HepG2 (cell line): Measurements from ENCODE around the gene HCAR1. TPM values are rescaled to one million over a fixed set of nuclear protein-coding genes. Genes with fewer than 3 reads are reported as not detected.
A peak's percentile ranks its signal among the peaks of the same experiment; 100 is the strongest.

Source experiments
- AGO2 ChIP-seq: fragments of 200-400 bp; formaldehyde crosslinking; optimal IDR thresholded peaks from 2 replicates; pipeline ENCODE3; 2017; ENCODE audit warnings: mild to moderate bottlenecking, low read depth, low read length, moderate library complexity
- CHCHD3 ChIP-seq: sonication (generic); formaldehyde crosslinking; IDR thresholded peaks from 2 replicates; pipeline ENCODE4 v1.8.0; 2022; ENCODE audit warnings: mild to moderate bottlenecking, missing genetic modification reagents, moderate library complexity
- DR1 ChIP-seq: sonication (generic); formaldehyde crosslinking; IDR thresholded peaks from 2 replicates; pipeline ENCODE4 v1.8.0; 2021; ENCODE audit warnings: mild to moderate bottlenecking, missing genetic modification reagents, inconsistent platforms
- MLLT10 ChIP-seq: sonication (generic); formaldehyde crosslinking; IDR thresholded peaks from 2 replicates; pipeline ENCODE4 v1.4.0; 2020; ENCODE audit warnings: missing genetic modification reagents
- NFKB2 ChIP-seq: sonication (generic); formaldehyde crosslinking; IDR thresholded peaks from 2 replicates; pipeline ENCODE4 v1.4.0; 2020; ENCODE audit warnings: missing genetic modification reagents, borderline replicate concordance
- NFRKB ChIP-seq: fragments of 450-650 bp; IDR thresholded peaks from 2 replicates; pipeline ENCODE4 v1.6.1; 2017
- RBAK ChIP-seq: sonication (generic); formaldehyde crosslinking; IDR thresholded peaks from 2 replicates; pipeline ENCODE4 v1.5.1; 2020; ENCODE audit warnings: mild to moderate bottlenecking, missing genetic modification reagents
- RNF219 ChIP-seq: sonication (generic); formaldehyde crosslinking; IDR thresholded peaks from 2 replicates; pipeline ENCODE4 v1.5.0; 2020; ENCODE audit warnings: mild to moderate bottlenecking, missing genetic modification reagents
- TCF7L2 ChIP-seq: IDR thresholded peaks from 2 replicates; pipeline ENCODE4 v1.6.1; 2011; ENCODE audit warnings: mild to moderate bottlenecking, low read depth, low read length, moderate library complexity
- TEAD2 ChIP-seq: sonication (generic); formaldehyde crosslinking; IDR thresholded peaks from 2 replicates; pipeline ENCODE4 v1.9.0; 2021; ENCODE audit warnings: missing genetic modification reagents
- TFE3 ChIP-seq: IDR thresholded peaks from 2 replicates; pipeline ENCODE4 v1.6.1; 2016
- U2AF2 ChIP-seq: fragments of 200-400 bp; formaldehyde crosslinking; IDR thresholded peaks from 2 replicates; pipeline ENCODE4 v1.6.1; 2017; ENCODE audit warnings: low read depth, mild to moderate bottlenecking, low read length
- UBTF ChIP-seq: sonication (generic); formaldehyde crosslinking; IDR thresholded peaks from 2 replicates; pipeline ENCODE4 v1.4.0; 2020; ENCODE audit warnings: mild to moderate bottlenecking, missing genetic modification reagents
- ZBTB1 ChIP-seq: sonication (generic); formaldehyde crosslinking; IDR thresholded peaks from 2 replicates; pipeline ENCODE4 v1.4.0; 2020; ENCODE audit warnings: missing genetic modification reagents, borderline replicate concordance
- ZBTB20 ChIP-seq: sonication (generic); formaldehyde crosslinking; IDR thresholded peaks from 2 replicates; pipeline ENCODE4 v1.8.1; 2023; ENCODE audit warnings: missing genetic modification reagents, low read depth, mild to moderate bottlenecking, borderline replicate concordance
- ZFY ChIP-seq: sonication (generic); formaldehyde crosslinking; IDR thresholded peaks from 2 replicates; pipeline ENCODE4 v1.4.0; 2020; ENCODE audit warnings: missing genetic modification reagents
- ZIK1 ChIP-seq: sonication (generic); formaldehyde crosslinking; IDR thresholded peaks from 2 replicates; pipeline ENCODE4 v1.5.0; 2020; ENCODE audit warnings: mild to moderate bottlenecking, low read depth, missing genetic modification reagents, borderline replicate concordance
- ZKSCAN8 ChIP-seq: IDR thresholded peaks from 2 replicates; pipeline ENCODE4 v1.6.1; 2016; ENCODE audit warnings: borderline replicate concordance, missing genetic modification reagents, missing compliant biosample characterization
- ZNF282 ChIP-seq: fragments of 450-650 bp; IDR thresholded peaks from 2 replicates; pipeline ENCODE4 v1.6.1; 2018; ENCODE audit not compliant: partially characterized antibody
- ZNF335 ChIP-seq: sonication (generic); formaldehyde crosslinking; IDR thresholded peaks from 2 replicates; pipeline ENCODE4 v1.4.0; 2020; ENCODE audit warnings: missing genetic modification reagents
- ZNF614 ChIP-seq: IDR thresholded peaks from 2 replicates; pipeline ENCODE4 v1.6.1; 2018; ENCODE audit warnings: missing biosample characterization, missing genetic modification reagents, inconsistent platforms, borderline replicate concordance
- ZNF670 ChIP-seq: sonication (generic); formaldehyde crosslinking; IDR thresholded peaks from 2 replicates; pipeline ENCODE4 v1.8.0; 2022; ENCODE audit warnings: mild to moderate bottlenecking, missing genetic modification reagents, borderline replicate concordance
- ZNF709 ChIP-seq: sonication (generic); formaldehyde crosslinking; IDR thresholded peaks from 2 replicates; pipeline ENCODE4 v1.5.0; 2020; ENCODE audit warnings: mild to moderate bottlenecking, missing genetic modification reagents
- ZXDC ChIP-seq: sonication (generic); formaldehyde crosslinking; IDR thresholded peaks from 2 replicates; pipeline ENCODE4 v1.5.0; 2020; ENCODE audit warnings: mild to moderate bottlenecking, missing genetic modification reagents
- polyA plus RNA-seq, 8 experiments: library from polyadenylated mRNA; depleted of rRNA in 3 of 8; stranded (reverse) in 7 of 8; unstranded in 1 of 8; fragments of >200 nt; fragmentation: Illumina TruSeq in 4 of 8; extraction: Trizol in 4 of 8; gene quantifications; 2 replicates each; pipeline versions ENCODE4 v1.2.1 to v1.2.3, GENCODE V29; 2011 to 2016; ENCODE audit warnings: low read depth in 4 of 8, missing spikeins in 1 of 8, mixed read lengths in 1 of 8; ENCODE audit not compliant: insufficient read depth in 1 of 8
- total RNA-seq, 5 experiments: library from RNA; depleted of rRNA; stranded (reverse); fragments of >200 nt; fragmentation: Illumina TruSeq; extraction: Trizol; gene quantifications; 2 replicates each; pipeline ENCODE4 v1.2.3, GENCODE V29; 2016; ENCODE audit warnings: low read depth in 1 of 5

Gene HCAR1
- total and polyA plus RNA-seq, 2 of the 13 experiments (the other 11 are each of a cell fraction or from before 2014, with no cell fraction given), result 0.53 to 4.4 TPM

- no peak for TF ChIP-seq ZXDC
- TF ChIP-seq MLLT10 (CRISPR knock-in tag), result no peak
- TF ChIP-seq ZNF709 (CRISPR knock-in tag), result no peak
- no peak for TF ChIP-seq DR1 (CRISPR knock-in tag)
- TF ChIP-seq ZNF614 (CRISPR knock-in tag), result peak; percentile 45; the same call in 1 of the 2 replicates
- no peak for TF ChIP-seq AGO2
- no peak for TF ChIP-seq RNF219 (CRISPR knock-in tag)
- no peak for TF ChIP-seq TEAD2 (CRISPR knock-in tag)
- no peak for TF ChIP-seq ZNF282
- TF ChIP-seq ZKSCAN8 (CRISPR knock-in tag), result no peak; the same call in 1 of the 2 replicates
- no peak for TF ChIP-seq ZFY
- no peak for TF ChIP-seq UBTF (CRISPR knock-in tag)
- TF ChIP-seq TFE3 (CRISPR knock-in tag), result no peak
- no peak for TF ChIP-seq ZBTB20 (CRISPR knock-in tag)
- TF ChIP-seq ZBTB1 (CRISPR knock-in tag), result no peak
- TF ChIP-seq ZNF335, result no peak
- peak; percentile 25; the same call in 1 of the 2 replicates for TF ChIP-seq RBAK (CRISPR knock-in tag)
- TF ChIP-seq NFRKB, result no peak
- TF ChIP-seq NFKB2, result no peak
- peak; percentile 44; the same call in 1 of the 2 replicates for TF ChIP-seq ZNF670 (CRISPR knock-in tag)
- TF ChIP-seq TCF7L2, result no peak
- no peak for TF ChIP-seq CHCHD3 (CRISPR knock-in tag)
- no peak for TF ChIP-seq U2AF2
- no peak for TF ChIP-seq ZIK1 (CRISPR knock-in tag)
Observed at GRCh38 chr12:122721057-122721545, 9.5 kb downstream of the HCAR1 start (continued).
